ENCODE results near the gene MRE11.

Gene MRE11

DNA sequence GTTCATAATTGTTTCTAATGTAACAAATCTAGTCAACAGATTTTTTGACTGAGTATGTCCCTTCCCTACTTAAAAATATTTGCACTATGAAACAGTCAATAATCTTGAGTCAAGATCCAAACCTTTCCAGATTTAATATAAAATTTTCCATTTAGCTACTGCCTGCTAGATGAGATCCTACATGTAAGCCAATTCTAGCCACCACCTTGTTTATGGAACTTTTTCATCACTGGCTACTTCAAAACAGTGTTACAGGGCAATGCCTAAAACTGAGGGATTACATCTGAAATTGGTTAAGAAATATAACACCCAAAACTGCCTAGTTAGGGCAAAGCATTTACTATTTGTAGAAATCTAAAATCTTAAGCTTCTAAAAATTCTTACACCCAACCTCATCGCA is 39.6 kb upstream of the MRE11 start:
- Histone ChIP-seq H3K4me1 (ENCODE audit: control insufficient read depth in 1 of 2, insufficient read depth in 1 of 2, low read depth in 1 of 2, low read length in 1 of 2) (peaks cover 0 to 6% of the 10 kb centered on the region in 2 experiments), H3K27me3 (no peaks in the 10 kb centered on the region), H3K4me3 (ENCODE audit: low read depth in 1 of 2, low read length in 1 of 2) (no peak overlapping the region), H3K9me3 (no peaks in the 10 kb centered on the region), H3K36me3 (no peaks in the 10 kb centered on the region), H3K27ac (no peak overlapping the region)
- TF ChIP-seq, protein P1, sequence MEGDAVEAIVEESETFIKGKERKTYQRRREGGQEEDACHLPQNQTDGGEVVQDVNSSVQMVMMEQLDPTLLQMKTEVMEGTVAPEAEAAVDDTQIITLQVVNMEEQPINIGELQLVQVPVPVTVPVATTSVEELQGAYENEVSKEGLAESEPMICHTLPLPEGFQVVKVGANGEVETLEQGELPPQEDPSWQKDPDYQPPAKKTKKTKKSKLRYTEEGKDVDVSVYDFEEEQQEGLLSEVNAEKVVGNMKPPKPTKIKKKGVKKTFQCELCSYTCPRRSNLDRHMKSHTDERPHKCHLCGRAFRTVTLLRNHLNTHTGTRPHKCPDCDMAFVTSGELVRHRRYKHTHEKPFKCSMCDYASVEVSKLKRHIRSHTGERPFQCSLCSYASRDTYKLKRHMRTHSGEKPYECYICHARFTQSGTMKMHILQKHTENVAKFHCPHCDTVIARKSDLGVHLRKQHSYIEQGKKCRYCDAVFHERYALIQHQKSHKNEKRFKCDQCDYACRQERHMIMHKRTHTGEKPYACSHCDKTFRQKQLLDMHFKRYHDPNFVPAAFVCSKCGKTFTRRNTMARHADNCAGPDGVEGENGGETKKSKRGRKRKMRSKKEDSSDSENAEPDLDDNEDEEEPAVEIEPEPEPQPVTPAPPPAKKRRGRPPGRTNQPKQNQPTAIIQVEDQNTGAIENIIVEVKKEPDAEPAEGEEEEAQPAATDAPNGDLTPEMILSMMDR (IDR thresholded peaks at IDR 0.05), result no peak

DNA sequence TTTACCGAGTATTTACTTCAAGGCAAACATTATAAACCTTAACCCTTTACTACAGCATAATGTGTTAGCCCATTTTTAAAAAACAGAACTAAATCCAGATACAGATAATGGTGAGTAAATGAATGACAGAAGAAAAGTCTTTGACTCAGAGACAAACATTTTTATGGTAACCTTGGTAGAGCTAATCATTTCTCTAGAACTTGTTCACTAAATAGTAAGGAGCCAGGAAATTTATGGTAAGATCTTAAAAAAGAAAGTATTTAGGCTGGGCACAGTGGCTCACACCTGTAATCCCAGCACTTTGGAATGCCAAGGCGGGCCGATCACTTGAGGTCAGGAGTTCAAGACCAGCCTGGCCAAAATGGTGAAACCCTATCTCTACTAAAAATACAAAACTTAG is 38.6 kb upstream of the MRE11 start:
- Histone ChIP-seq H3K4me1 (ENCODE audit: control insufficient read depth in 1 of 2, insufficient read depth in 1 of 2, low read depth in 1 of 2, low read length in 1 of 2) (no peaks in the 10 kb centered on the region), H3K9me3 (no peaks in the 10 kb centered on the region), H3K4me3 (ENCODE audit: low read depth in 1 of 2, low read length in 1 of 2) (no peak overlapping the region), H3K27ac (no peak overlapping the region), H3K27me3 (no peaks in the 10 kb centered on the region), H3K36me3 (no peaks in the 10 kb centered on the region)
- TF ChIP-seq, protein P1 (IDR thresholded peaks at IDR 0.05), result no peak

DNA sequence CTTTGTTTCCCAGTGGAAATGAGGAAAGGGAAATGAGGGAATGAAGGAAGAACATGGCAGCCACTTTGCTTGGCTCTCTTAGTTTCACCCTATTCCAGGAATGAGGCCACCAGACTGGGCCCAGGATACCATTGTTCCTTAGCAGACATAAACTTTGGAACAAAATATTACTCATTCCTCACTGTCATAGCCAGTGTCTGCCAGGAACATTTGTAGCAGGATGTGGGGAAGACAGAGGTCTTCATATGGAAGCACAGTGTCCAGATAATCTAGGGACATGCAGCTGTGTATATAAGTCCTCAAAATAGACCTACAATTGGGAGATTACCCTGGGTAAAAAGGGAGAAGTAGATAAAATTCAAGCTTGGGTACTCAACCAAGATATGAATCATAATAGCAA is 34.9 kb upstream of the MRE11 start:
- TF ChIP-seq, protein P1 (IDR thresholded peaks at IDR 0.05), result no peak
- H3K27ac ChIP-seq, result no peak overlapping the region
- no peak overlapping the region for H3K4me3 ChIP-seq (ENCODE audit: low read depth in 1 of 2, low read length in 1 of 2)
- H3K36me3 ChIP-seq, result no peaks in the 10 kb centered on the region
- H3K4me1 ChIP-seq (ENCODE audit: control insufficient read depth in 1 of 2, insufficient read depth in 1 of 2, low read depth in 1 of 2, low read length in 1 of 2), result peaks cover 3 to 10% of the 10 kb centered on the region in 2 experiments
- no peaks in the 10 kb centered on the region for H3K27me3 ChIP-seq
- H3K9me3 ChIP-seq, result no peaks in the 10 kb centered on the region

DNA sequence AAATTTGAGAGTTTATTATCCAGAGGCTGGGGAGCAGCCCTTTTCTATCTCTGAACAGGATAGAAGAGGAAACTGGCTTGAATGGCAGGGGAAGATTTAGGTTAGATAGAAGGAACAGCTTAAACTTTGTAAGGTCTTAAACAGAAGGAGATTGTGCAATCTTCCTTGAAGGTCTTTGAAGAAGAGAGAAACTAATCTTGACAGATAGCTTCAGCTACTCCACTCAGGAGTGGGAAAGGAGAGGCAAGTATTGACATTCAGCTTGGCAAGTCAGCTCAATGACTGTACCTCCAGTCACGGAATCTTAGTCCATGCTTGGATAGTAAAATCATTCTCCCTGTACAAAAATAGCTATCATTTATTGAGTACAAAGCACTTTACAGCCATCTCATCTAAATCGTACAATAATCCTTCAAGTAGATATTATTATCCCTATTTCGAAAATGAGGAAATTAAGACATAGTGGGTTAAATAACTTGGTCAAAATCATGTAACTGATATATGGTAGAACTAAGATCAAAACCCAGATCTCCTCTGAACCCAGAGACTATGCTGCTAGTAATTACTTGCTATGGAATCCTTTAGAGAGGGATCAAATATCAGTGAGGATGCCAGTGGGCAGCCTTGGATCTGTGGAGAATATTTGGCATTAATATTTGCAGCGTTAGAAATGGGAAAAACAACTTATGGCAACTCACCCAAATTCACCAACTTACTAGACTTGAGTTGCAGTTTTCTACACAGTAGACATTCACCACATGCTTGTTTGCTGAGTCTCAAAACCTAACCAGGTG is 33.2 kb upstream of the MRE11 start:
- peak overlapping the region; percentile 37 for H3K27ac ChIP-seq
- TF ChIP-seq, protein P1 (IDR thresholded peaks at IDR 0.05), result no peak

DNA sequence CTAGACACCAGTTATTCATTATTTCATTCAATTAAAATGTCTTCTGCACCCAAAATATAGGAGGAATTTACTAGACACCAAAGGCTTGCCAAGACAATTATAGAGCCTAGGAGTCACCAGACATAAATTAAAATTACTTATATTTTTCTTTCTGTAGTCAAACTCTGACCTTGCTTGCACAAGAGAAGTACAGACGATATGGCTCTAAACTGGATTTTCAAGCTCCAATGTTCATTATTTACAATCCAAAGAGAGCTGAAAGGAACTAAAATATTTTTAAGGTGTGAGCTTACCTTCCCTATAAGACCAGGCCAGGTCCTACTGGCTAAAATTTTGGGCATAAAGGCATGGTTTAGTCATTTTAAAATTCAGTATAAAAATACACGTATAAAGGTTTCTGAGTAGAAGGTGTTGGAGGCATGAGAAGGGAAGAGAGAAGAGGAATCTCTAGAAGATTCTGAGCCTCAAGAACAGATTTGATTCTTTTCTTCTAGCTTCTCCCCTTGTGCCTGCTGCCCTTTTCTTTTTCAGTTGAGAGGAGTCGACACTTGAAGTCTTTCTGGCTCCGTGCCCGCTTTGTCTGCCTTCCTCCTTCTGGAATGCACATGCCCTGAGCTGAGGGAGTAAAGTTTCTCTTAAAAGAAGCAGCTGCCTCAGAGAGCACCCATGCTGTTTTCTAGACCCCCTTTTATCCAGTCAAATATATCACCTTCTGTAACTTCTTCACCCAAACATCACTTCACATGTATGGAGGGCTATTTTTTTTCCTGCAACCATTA is 32.1 kb upstream of the MRE11 start:
- no peaks in the 10 kb centered on the region for H3K36me3 ChIP-seq
- TF ChIP-seq, protein P1 (IDR thresholded peaks at IDR 0.05), result no peak
- H3K4me3 ChIP-seq (ENCODE audit: low read depth in 1 of 2, low read length in 1 of 2), result no peak overlapping the region

More for the DNA sequence above, 33.2 kb upstream of the MRE11 start:
- no peaks in the 10 kb centered on the region for H3K9me3 ChIP-seq
- H3K4me3 ChIP-seq (ENCODE audit: low read depth in 1 of 2, low read length in 1 of 2), result no peak overlapping the region
- peaks cover 3 to 10% of the 10 kb centered on the region in 2 experiments for H3K4me1 ChIP-seq (ENCODE audit: control insufficient read depth in 1 of 2, insufficient read depth in 1 of 2, low read depth in 1 of 2, low read length in 1 of 2)
- H3K36me3 ChIP-seq, result no peaks in the 10 kb centered on the region
- H3K27me3 ChIP-seq, result no peaks in the 10 kb centered on the region

More for the DNA sequence above, 32.1 kb upstream of the MRE11 start:
- Histone ChIP-seq H3K9me3 (no peaks in the 10 kb centered on the region), H3K27ac (no peak overlapping the region), H3K27me3 (no peaks in the 10 kb centered on the region), H3K4me1 (ENCODE audit: control insufficient read depth in 1 of 2, insufficient read depth in 1 of 2, low read depth in 1 of 2, low read length in 1 of 2) (peaks cover 3 to 10% of the 10 kb centered on the region in 2 experiments)

Measured in neutrophil (primary cell).